ENCODE results near the gene ZNF860.
"Not testable (repeated sequence)": the region's sequence is repeated elsewhere in the genome, so short reads cannot be mapped to it uniquely, and the experiment has no call there.

ZNF860 gene

GRCh38 chr3:31962801-31963205 lies 18.7 kb upstream of the ZNF860 start:
- DNase-seq: no peak

- no peak for DNase-seq
Observed at GRCh38 chr3:31966978-31967591, 14.5 kb upstream of the ZNF860 start.

GRCh38 chr3:31967592-31967991 lies 14.0 kb upstream of the ZNF860 start:
- DNase-seq: no peak

GRCh38 chr3:31968369-31968926 lies 13.1 kb upstream of the ZNF860 start:
- no peak for DNase-seq

- no peak for DNase-seq
Observed at GRCh38 chr3:31968927-31969418, 12.6 kb upstream of the ZNF860 start.

GRCh38 chr3:31971607-31972006 lies 9.9 kb upstream of the ZNF860 start:
- DNase-seq: no peak

- DNase-seq: no peak
Observed at GRCh38 chr3:31973081-31973480, 8.5 kb upstream of the ZNF860 start.

GRCh38 chr3:31973837-31974236 lies 7.7 kb upstream of the ZNF860 start:
- DNase-seq: no peak

- DNase-seq: no peak
Observed at GRCh38 chr3:31974471-31974870, 7.1 kb upstream of the ZNF860 start.

- no peak for DNase-seq
Observed at GRCh38 chr3:31974964-31975363, 6.6 kb upstream of the ZNF860 start.

- no peak for DNase-seq
Observed at GRCh38 chr3:31976302-31976701, 5.2 kb upstream of the ZNF860 start.

GRCh38 chr3:31977736-31978135 lies 3.8 kb upstream of the ZNF860 start:
- DNase-seq: no peak

GRCh38 chr3:31978553-31978952 lies 3.0 kb upstream of the ZNF860 start:
- no peak for DNase-seq

GRCh38 chr3:31979001-31979697 lies 2.4 kb upstream of the ZNF860 start:
- no peak for DNase-seq

GRCh38 chr3:31980530-31981205 lies 882 bp upstream of the ZNF860 start:
- DNase-seq: peak; percentile 40

GRCh38 chr3:31984321-31984720 lies 2.8 kb downstream of the ZNF860 start:
- DNase-seq: no peak

- no peak for DNase-seq
Observed at GRCh38 chr3:31985831-31986230, 4.3 kb downstream of the ZNF860 start.

- no peak for DNase-seq
Observed at GRCh38 chr3:31988271-31988670, 6.7 kb downstream of the ZNF860 start.

GRCh38 chr3:31992995-31993394 lies 11.4 kb downstream of the ZNF860 start:
- DNase-seq: not testable (repeated sequence)

GRCh38 chr3:31993843-31994242 lies 12.3 kb downstream of the ZNF860 start:
- no peak for DNase-seq

- DNase-seq: not testable (repeated sequence)
Observed at GRCh38 chr3:31995026-31995425, 13.5 kb downstream of the ZNF860 start.

- no peak for DNase-seq
Observed at GRCh38 chr3:31996195-31996594, 14.6 kb downstream of the ZNF860 start.

- DNase-seq: no peak
Observed at GRCh38 chr3:31997500-31997899, 15.9 kb downstream of the ZNF860 start.
